ENCODE results near the gene PIP. TPM values are rescaled to one million over a fixed set of nuclear protein-coding genes. Genes with fewer than 3 reads are reported as not detected.
"Not testable (repeated sequence)": the region's sequence is repeated elsewhere in the genome, so short reads cannot be mapped to it uniquely, and the experiment has no call there.

The PIP gene, protein sequence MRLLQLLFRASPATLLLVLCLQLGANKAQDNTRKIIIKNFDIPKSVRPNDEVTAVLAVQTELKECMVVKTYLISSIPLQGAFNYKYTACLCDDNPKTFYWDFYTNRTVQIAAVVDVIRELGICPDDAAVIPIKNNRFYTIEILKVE
- total RNA-seq: not detected

DNA sequence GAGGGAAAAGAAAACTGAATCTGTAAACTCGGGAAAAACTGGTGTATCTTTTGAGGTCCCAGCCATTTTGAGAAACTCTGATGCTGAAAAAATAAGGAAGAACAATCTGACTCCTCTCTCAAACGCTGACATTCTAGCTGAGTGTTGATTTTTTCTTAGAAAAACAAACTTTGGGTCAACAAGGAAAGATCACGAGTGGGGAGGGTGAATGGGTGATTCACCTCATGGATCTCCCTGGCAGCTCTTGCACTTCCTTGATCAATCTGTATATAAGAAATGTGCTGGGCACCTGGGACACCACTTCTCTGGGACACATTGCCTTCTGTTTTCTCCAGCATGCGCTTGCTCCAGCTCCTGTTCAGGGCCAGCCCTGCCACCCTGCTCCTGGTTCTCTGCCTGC lies at the start of gene PIP:
Gene PIP, plus strand, starts transcription at position 297 of the 400 bp plus-strand sequence. Its CDS starts 40 bp downstream, at position 337.
- DNase-seq: no peak
- TF ChIP-seq POLR2AphosphoS5 (IDR thresholded peaks at IDR 0.05): no peak
- no peak for TF ChIP-seq EP300 (IDR thresholded peaks at IDR 0.05; ENCODE audit: low read depth)
- TF ChIP-seq, protein P1, sequence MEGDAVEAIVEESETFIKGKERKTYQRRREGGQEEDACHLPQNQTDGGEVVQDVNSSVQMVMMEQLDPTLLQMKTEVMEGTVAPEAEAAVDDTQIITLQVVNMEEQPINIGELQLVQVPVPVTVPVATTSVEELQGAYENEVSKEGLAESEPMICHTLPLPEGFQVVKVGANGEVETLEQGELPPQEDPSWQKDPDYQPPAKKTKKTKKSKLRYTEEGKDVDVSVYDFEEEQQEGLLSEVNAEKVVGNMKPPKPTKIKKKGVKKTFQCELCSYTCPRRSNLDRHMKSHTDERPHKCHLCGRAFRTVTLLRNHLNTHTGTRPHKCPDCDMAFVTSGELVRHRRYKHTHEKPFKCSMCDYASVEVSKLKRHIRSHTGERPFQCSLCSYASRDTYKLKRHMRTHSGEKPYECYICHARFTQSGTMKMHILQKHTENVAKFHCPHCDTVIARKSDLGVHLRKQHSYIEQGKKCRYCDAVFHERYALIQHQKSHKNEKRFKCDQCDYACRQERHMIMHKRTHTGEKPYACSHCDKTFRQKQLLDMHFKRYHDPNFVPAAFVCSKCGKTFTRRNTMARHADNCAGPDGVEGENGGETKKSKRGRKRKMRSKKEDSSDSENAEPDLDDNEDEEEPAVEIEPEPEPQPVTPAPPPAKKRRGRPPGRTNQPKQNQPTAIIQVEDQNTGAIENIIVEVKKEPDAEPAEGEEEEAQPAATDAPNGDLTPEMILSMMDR (IDR thresholded peaks at IDR 0.05): no peak
- no peak for TF ChIP-seq POLR2A (IDR thresholded peaks at IDR 0.05)
- in situ Hi-C loops (cut with MboI; ENCODE audit: low pct_ligation_motif_present in 1 of 4, low pct_unique_long_range_greater_than_20kb in 1 of 4, low sequenced_read_pairs in 3 of 4): no loop called here
- Histone ChIP-seq H3K4me1 (no peaks in the 10 kb centered on the region), H3K4me3 (no peak within 1 kb of the TSS), H3K9me3 (no peaks in the 10 kb centered on the region), H3K27me3 (no peaks in the 10 kb centered on the region), H3K27ac (no peak within 1 kb of the TSS), H3K36me3 (no peaks in the 10 kb centered on the region)
- 38 to 47% methylated on average over 2 to 4 of the region's 4 CpGs for WGBS, 2 donors (ENCODE audit: low coverage in 1 of 2)
- intact Hi-C loops (cut with DNase I; ENCODE audit: low total_unique reads): no loop called here

DNA sequence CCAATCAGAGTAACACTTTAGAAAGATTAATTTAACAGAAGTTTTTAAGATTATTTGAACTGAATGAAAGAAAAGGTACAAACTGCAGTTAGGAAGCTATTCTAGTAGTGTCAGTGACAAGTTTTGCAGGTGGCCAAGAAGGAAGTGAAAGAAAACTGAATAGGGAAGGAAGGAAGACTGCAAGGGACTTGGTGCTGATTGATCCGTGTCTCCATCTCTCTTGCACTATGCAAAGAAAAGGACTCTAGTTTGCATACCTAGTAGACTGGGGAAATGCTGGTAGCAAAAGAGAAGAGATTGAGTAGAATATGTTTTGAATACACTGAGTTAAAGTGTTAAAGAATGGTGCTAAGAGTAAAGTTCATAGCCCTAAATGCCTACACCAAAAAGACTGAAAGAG lies 46.8 kb upstream of the PIP start:
- no peaks in the 10 kb centered on the region for H3K36me3 ChIP-seq
- no peaks in the 10 kb centered on the region for H3K9me3 ChIP-seq
- intact Hi-C loops (cut with DNase I; ENCODE audit: low total_unique reads) (no loop called here), in situ Hi-C loops (cut with MboI; ENCODE audit: low pct_ligation_motif_present in 1 of 4, low pct_unique_long_range_greater_than_20kb in 1 of 4, low sequenced_read_pairs in 3 of 4) (no loop called here)
- H3K4me1 ChIP-seq: no peaks in the 10 kb centered on the region
- 62 to 88% methylated on average over 1 of the region's 1 CpG for WGBS, 2 donors (ENCODE audit: low coverage in 1 of 2)
- H3K27ac ChIP-seq: no peak overlapping the region
- no peak for DNase-seq
- TF ChIP-seq EP300 (IDR thresholded peaks at IDR 0.05; ENCODE audit: low read depth): no peak
- no peak for TF ChIP-seq POLR2A (IDR thresholded peaks at IDR 0.05)
- no peak for TF ChIP-seq POLR2AphosphoS5 (IDR thresholded peaks at IDR 0.05)
- TF ChIP-seq, protein P1 (IDR thresholded peaks at IDR 0.05): no peak
- no peak overlapping the region for H3K4me3 ChIP-seq
- no peaks in the 10 kb centered on the region for H3K27me3 ChIP-seq

DNA sequence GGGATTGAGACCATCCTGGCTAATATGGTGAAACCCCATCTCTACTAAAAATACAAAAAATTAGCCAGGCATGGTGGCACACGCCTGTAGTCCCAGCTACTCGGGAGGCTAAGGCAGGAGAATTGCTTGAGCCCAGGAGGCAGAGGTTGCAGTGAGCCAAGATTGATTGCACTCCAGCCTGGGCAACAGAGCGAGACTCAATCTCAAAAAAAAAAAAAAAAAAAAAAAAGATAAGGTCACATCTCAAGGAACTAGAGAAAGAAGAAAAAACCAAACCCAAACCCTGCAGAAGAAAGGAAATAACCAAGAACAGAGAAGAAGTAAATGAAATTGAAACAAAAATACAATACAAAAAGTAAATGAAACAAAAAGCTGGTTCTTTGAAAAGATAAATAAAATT lies 46.3 kb upstream of the PIP start:
- H3K4me3 ChIP-seq; intact Hi-C loops (cut with DNase I; ENCODE audit: low total_unique reads); H3K27ac ChIP-seq; H3K27me3 ChIP-seq; in situ Hi-C loops (cut with MboI; ENCODE audit: low pct_ligation_motif_present in 1 of 4, low pct_unique_long_range_greater_than_20kb in 1 of 4, low sequenced_read_pairs in 3 of 4); H3K36me3 ChIP-seq; H3K4me1 ChIP-seq; H3K9me3 ChIP-seq; DNase-seq: not testable (repeated sequence)
- WGBS, 2 donors (ENCODE audit: low coverage in 1 of 2): 81% methylated on average over 3 of the region's 3 CpGs; no CpG with 5 or more reads in 1 of the 2 donors

DNA sequence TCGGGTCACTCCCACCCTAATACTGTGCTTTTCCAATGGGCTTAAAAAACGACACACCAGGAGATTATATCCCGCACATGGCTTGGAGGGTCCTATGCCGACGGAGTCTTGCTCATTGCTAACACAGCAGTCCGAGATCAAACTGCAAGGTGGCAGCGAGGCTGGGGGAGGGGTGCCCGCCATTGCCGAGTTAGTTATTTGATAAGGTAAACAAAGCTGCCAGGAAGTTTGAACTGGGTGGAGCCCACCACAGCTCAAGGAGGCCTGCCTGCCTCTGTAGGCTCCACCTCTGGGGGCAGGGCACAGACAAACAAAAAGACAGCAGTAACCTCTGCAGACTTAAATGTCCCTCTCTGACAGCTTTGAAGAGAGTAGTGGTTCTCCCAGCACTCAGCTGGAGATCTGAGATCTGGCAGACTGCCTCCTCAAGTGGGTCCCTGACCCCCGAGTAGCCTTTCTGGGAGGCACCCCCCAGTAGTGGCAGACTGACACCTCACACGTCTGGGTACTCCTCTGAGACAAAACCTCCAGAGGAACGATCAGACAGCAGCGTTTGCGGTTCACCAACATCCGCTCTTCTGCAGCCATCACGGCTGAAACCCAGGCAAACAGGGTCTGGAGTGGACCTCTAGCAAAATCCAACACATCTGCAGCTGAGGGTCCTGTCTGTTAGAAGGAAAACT lies 43.2 kb upstream of the PIP start:
- in situ Hi-C loops (cut with MboI; ENCODE audit: low pct_ligation_motif_present in 1 of 4, low pct_unique_long_range_greater_than_20kb in 1 of 4, low sequenced_read_pairs in 3 of 4); intact Hi-C loops (cut with DNase I; ENCODE audit: low total_unique reads); DNase-seq; H3K4me3 ChIP-seq; H3K27me3 ChIP-seq; H3K27ac ChIP-seq; H3K4me1 ChIP-seq; H3K9me3 ChIP-seq; H3K36me3 ChIP-seq: not testable (repeated sequence)
- 86 to 100% methylated on average over 1 to 16 of the region's 16 CpGs for WGBS, 2 donors (ENCODE audit: low coverage in 1 of 2)

DNA sequence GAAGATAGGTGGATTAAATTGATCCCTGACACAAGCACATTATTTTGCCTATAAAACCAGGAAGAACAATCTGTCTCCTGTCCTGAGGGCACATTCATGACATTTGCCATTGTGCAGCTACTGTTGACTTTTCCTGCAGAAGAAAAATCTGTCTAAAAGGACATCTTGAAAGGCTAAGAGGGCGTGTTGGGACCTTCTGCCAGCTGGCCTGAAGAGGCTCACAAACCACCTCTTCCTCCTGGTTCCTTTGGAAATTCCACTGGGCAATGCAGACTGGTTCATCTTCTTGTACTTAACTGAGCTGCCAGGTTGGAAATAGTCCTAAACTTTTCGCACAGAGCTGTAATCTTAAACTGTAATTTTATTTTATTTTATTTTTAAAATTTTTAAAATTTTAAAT lies 35.7 kb upstream of the PIP start:
- no peak for TF ChIP-seq POLR2A (IDR thresholded peaks at IDR 0.05)
- no peak for TF ChIP-seq POLR2AphosphoS5 (IDR thresholded peaks at IDR 0.05)
- TF ChIP-seq, protein P1 (IDR thresholded peaks at IDR 0.05): no peak
- TF ChIP-seq EP300 (IDR thresholded peaks at IDR 0.05; ENCODE audit: low read depth): no peak
- Histone ChIP-seq H3K27ac (no peak overlapping the region), H3K36me3 (no peaks in the 10 kb centered on the region), H3K4me3 (no peak overlapping the region), H3K4me1 (no peaks in the 10 kb centered on the region), H3K9me3 (peaks cover 4 to 17% of the 10 kb centered on the region in 2 donors), H3K27me3 (no peaks in the 10 kb centered on the region)
- 73 to 94% methylated on average over 2 of the region's 2 CpGs for WGBS, 2 donors (ENCODE audit: low coverage in 1 of 2)
- intact Hi-C loops (cut with DNase I; ENCODE audit: low total_unique reads): no loop called here
- in situ Hi-C loops (cut with MboI; ENCODE audit: low pct_ligation_motif_present in 1 of 4, low pct_unique_long_range_greater_than_20kb in 1 of 4, low sequenced_read_pairs in 3 of 4): no loop called here
- no peak for DNase-seq

DNA sequence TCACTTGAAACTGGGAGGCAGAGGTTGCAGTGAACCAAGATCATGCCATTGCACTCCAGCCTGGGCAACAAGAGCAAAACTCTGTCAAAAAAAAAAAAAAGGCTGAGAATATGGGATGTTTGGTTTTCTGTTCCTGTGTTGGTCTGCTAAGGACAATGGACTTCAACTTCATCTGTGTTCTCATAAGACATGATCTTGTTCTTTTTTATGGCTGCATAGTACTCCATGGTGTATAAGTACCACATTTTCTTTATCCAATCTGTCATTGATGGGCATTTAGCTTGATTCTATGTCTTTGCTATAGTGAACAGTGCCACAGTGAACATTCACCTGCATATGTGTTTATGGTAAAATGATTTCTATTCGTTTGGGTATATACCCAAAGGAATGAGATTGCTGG lies 32.3 kb upstream of the PIP start:
- H3K27ac ChIP-seq; H3K4me1 ChIP-seq; intact Hi-C loops (cut with DNase I; ENCODE audit: low total_unique reads); H3K36me3 ChIP-seq; in situ Hi-C loops (cut with MboI; ENCODE audit: low pct_ligation_motif_present in 1 of 4, low pct_unique_long_range_greater_than_20kb in 1 of 4, low sequenced_read_pairs in 3 of 4); DNase-seq; H3K27me3 ChIP-seq; H3K4me3 ChIP-seq: not testable (repeated sequence)
- H3K9me3 ChIP-seq: peaks cover 10 to 17% of the 10 kb centered on the region in 2 donors
- WGBS, 2 donors (ENCODE audit: low coverage in 1 of 2): 79 to 88% methylated on average over 1 of the region's 1 CpG
